Stimulated activated memory B cell treated with anti-CD40 and anti-IgM and Interleukin-4, amounts not matched to agents 10 μg/mL and 1 μg/mL and 100 μg/mL, for 72 hours (primary cell): ENCODE data around the gene NKX6-2.
"Not testable (repeated sequence)": the region's sequence is repeated elsewhere in the genome, so short reads cannot be mapped to it uniquely, and the experiment has no call there.

Experiments used
- ATAC-seq: fragments of 150-1000 bp; cut with Tn5 transposase; 2 replicates; pipeline ENCODE4 v1.10.0; 2021
- H3K27ac Mint-ChIP-seq: one replicate; pipeline ENCODE4 v1.8.0; 2022; ENCODE audit warnings: mild to moderate bottlenecking, mixed read lengths
- H3K27me3 Mint-ChIP-seq: one replicate; pipeline ENCODE4 v1.8.0; 2022; ENCODE audit warnings: mixed read lengths
- H3K36me3 Mint-ChIP-seq: one replicate; pipeline ENCODE4 v1.8.0; 2022; ENCODE audit warnings: mixed read lengths
- H3K4me1 Mint-ChIP-seq: one replicate; pipeline ENCODE4 v1.8.0; 2022; ENCODE audit warnings: mixed read lengths
- H3K4me3 Mint-ChIP-seq: one replicate; pipeline ENCODE4 v1.8.0; 2022; ENCODE audit warnings: mild to moderate bottlenecking, moderate library complexity, mixed read lengths
- H3K9me3 Mint-ChIP-seq: one replicate; pipeline ENCODE4 v1.8.0; 2022; ENCODE audit warnings: mixed read lengths

Gene NKX6-2

DNA sequence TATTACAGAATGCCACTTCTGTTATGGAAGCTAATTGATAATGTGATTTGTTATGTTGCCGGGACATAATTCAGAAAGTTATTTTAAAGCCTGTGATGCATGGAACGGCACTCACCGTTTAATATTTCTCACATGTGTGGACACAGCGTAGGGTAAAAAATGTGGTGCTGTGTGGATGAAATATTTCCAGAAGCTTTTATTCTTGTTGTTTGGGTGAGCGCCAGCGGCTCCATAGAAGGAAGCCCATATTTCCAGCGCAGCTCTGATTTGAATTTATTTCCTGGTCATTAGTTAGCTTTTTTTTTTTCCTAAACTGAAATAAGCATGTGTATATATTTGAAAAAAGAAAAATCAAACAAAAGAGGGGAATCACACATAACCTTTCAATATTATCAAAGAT lies 20.2 kb upstream of the NKX6-2 start:
- no peak overlapping the region for H3K27ac Mint-ChIP-seq
- H3K4me3 Mint-ChIP-seq, result no peak overlapping the region
- no peaks in the 10 kb centered on the region for H3K9me3 Mint-ChIP-seq
- H3K36me3 Mint-ChIP-seq, result no peaks in the 10 kb centered on the region
- ATAC-seq, result no peak
- peaks cover 35% of the 10 kb centered on the region for H3K27me3 Mint-ChIP-seq
- H3K4me1 Mint-ChIP-seq, result no peaks in the 10 kb centered on the region

DNA sequence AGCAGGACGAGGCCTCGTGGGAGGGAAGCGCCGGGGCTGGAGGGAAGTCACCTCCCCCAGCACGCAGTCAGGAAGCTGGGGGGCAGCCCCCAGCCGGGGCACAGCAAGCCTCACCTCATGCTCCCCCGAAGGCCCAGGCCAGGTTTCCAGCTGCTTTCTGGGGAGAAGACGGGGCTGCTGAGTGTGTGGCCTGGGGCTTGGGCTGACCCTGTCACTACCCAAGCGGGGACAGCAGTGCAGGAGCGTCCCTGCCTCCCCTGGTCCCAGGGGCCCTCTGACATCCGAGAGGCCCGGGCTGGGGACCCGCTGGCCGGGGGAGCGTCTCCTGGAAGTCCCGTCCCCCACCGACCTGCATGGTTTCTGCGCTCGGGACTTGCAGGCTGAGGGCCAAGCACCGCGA lies 19.7 kb upstream of the NKX6-2 start:
- Mint-ChIP-seq H3K4me1 (no peaks in the 10 kb centered on the region), H3K9me3 (no peaks in the 10 kb centered on the region), H3K27me3 (peaks cover 30% of the 10 kb centered on the region), H3K4me3 (no peak overlapping the region), H3K27ac (no peak overlapping the region), H3K36me3 (no peaks in the 10 kb centered on the region)
- no peak for ATAC-seq

DNA sequence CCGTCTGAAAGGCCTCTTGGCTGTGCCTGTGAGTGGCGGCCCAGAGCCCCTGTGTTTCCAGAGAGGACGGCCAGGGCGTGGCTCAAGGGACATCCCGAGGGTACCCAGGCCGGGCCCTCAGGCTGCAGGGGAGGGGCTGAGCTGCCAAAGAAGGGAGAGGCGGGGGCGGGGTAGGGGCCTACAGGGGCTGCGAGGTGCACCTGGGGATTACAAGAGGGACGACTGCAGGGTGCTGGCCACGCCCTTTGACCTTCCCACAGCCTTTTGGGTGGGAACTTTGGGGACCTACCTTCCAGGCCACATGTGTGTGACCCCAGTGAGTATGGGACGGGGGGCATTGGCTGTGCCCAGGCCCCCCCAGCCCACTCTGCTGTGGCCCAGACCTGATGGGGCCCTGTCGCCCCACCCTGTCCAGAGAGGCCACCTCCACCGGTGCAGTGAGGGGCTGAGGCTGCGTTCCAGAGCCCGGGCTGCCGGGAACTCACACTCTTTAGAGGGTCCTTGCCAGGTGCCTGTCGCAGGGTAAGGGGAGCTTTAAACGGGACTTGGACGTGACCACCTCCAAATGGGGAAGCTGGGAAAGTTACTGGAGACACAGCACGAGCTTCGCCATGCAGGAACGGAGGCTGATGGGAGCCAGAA lies 19.0 kb upstream of the NKX6-2 start:
- H3K9me3 Mint-ChIP-seq, result no peaks in the 10 kb centered on the region
- H3K27me3 Mint-ChIP-seq, result peaks cover 23% of the 10 kb centered on the region
- H3K27ac Mint-ChIP-seq, result no peak overlapping the region
- H3K4me1 Mint-ChIP-seq, result no peaks in the 10 kb centered on the region
- H3K4me3 Mint-ChIP-seq, result no peak overlapping the region
- no peaks in the 10 kb centered on the region for H3K36me3 Mint-ChIP-seq
- no peak for ATAC-seq

DNA sequence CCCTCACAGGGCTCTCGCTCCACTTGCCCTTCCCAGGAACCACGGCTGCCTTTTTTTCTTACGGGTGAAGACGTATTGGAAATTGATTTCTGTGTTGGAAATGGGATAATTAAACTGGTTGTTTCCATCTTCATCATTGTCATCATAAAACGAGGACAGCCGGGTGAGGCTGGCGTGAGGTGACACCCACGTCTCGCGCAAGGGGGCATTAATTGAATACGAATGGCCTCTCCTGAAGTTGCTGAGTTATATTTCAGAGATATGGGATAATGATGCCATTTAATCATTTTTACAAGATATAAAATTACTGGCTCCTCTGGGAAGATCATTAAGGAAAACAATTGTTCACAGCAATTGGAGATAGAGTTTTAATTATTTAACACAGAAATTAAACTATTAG lies 18.3 kb upstream of the NKX6-2 start:
- no peaks in the 10 kb centered on the region for H3K9me3 Mint-ChIP-seq
- peaks cover 17% of the 10 kb centered on the region for H3K27me3 Mint-ChIP-seq
- no peaks in the 10 kb centered on the region for H3K36me3 Mint-ChIP-seq
- ATAC-seq, result no peak
- H3K4me3 Mint-ChIP-seq, result no peak overlapping the region
- no peak overlapping the region for H3K27ac Mint-ChIP-seq
- H3K4me1 Mint-ChIP-seq, result no peaks in the 10 kb centered on the region

DNA sequence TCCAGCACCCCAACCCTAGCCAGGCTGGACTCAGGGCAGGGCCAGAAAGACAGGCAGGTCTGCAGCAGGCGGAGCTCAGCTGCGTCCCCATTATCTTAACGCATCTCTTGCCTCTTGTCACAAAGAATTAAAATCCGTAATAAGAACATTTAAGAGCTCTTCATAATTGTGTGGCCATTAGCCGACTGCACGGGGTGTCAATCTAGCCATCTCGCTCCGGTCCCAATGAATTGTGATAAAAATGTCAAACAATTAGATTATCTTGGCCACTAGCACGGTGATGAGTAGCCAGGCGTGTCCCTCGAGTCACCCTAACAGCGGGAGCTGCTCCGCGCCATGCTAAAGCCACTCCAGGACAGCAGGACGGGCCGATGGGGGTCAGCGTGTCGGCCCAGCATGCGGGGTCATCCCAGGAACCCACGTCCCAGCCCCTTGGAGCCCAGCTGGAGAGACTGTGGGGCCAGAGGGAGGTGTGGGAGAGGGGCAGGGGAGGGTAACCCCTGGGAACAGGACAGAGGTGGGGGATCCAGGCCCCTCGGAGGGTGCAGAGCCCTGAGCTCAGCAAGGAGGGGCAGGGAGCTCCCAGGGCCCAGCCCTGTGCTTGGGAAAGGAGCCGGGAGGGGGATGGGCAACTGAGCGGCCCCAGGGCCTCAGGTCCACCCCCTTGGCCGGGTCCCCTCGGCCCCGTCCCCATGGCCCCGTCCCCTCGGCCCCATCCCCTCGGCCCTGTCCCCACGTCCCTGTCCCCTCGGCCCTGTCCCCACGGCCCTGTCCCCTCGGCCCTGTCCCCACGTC lies 17.7 kb upstream of the NKX6-2 start:
- Mint-ChIP-seq H3K36me3 (no peaks in the 10 kb centered on the region), H3K27ac (no peak overlapping the region), H3K4me3 (no peak overlapping the region), H3K9me3 (no peaks in the 10 kb centered on the region), H3K4me1 (no peaks in the 10 kb centered on the region), H3K27me3 (peaks cover 16% of the 10 kb centered on the region)
- peak; percentile 53 for ATAC-seq

DNA sequence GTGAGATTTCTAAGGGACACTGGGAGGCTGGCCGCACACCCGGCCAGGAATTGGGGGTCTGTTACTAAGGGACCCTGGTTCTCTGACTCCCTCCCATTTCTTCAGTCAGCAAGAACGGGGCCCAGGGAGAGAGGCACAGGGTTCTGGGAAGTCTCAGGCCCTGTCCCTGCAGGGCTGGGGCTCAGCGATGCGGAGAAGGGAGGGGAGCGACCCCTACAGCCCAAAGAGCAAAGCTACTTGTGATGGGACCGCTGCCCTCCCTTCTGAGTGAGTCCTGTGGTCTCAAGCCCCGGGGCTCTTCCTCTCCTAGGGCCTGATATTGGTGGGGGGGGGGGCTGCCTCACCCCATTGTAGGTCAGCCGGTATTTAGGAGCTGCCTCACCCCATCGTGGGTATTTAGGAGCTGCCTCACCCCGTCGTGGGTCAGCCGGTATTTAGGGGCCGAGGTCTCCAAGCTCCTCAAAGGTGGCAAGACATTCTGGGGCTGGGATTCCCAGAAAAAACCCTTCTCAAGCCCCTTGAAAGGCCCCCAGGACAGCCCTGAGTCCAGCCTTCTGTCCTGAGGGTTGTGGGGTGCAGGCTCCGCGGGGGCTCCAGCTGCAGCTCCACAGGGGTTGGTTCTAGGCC lies 16.9 kb upstream of the NKX6-2 start:
- no peaks in the 10 kb centered on the region for H3K9me3 Mint-ChIP-seq
- no peaks in the 10 kb centered on the region for H3K36me3 Mint-ChIP-seq
- no peak for ATAC-seq
- H3K27ac Mint-ChIP-seq, result no peak overlapping the region
- H3K4me1 Mint-ChIP-seq, result no peaks in the 10 kb centered on the region
- H3K27me3 Mint-ChIP-seq, result peaks cover 16% of the 10 kb centered on the region
- no peak overlapping the region for H3K4me3 Mint-ChIP-seq

DNA sequence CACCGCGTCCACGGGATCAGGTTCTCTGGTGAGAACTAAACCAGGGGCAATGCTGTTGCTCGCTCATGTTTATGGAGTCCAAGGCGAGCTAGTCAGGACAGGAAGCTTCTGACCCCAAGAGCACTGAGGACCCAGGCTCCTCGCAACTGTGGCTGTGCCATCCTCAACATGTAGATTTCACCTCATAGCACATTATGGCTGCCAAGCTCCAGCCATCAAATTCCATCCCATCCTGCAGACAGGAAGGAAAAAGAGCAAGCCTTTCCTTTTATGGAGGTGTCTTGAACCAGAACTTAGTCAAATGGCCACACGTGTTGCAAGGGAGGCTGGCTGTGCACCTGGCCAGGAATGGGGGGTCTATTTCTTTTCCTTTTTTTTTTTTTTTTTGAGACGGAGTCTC lies 16.1 kb upstream of the NKX6-2 start:
- no peaks in the 10 kb centered on the region for H3K36me3 Mint-ChIP-seq
- no peaks in the 10 kb centered on the region for H3K9me3 Mint-ChIP-seq
- H3K27ac Mint-ChIP-seq, result no peak overlapping the region
- H3K27me3 Mint-ChIP-seq, result peaks cover 16% of the 10 kb centered on the region
- no peak for ATAC-seq
- H3K4me1 Mint-ChIP-seq, result no peaks in the 10 kb centered on the region
- no peak overlapping the region for H3K4me3 Mint-ChIP-seq

DNA sequence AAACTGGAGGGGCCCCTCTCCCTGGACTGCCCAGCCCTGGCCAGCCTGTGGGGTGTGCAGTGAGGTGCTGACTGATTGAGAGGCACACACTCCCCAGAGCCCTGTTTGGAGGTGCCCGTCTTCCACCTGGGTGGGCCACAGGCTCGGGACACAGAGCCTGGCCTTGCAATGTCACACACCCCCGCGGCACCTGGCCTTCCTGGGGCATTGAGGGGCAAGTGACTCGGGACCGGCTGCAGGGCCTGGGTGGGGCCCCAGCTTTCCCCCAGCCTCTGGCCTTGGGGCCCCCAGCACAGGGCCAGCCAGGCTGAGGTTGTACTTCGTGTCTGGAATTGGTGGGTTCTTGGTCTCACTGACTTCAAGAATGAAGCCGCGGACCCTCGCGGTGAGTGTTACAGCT lies 13.9 kb upstream of the NKX6-2 start:
- Mint-ChIP-seq H3K36me3 (no peaks in the 10 kb centered on the region), H3K27ac (no peak overlapping the region), H3K9me3 (no peaks in the 10 kb centered on the region), H3K27me3 (peaks cover 19% of the 10 kb centered on the region), H3K4me3 (no peak overlapping the region), H3K4me1 (no peaks in the 10 kb centered on the region)
- no peak for ATAC-seq

DNA sequence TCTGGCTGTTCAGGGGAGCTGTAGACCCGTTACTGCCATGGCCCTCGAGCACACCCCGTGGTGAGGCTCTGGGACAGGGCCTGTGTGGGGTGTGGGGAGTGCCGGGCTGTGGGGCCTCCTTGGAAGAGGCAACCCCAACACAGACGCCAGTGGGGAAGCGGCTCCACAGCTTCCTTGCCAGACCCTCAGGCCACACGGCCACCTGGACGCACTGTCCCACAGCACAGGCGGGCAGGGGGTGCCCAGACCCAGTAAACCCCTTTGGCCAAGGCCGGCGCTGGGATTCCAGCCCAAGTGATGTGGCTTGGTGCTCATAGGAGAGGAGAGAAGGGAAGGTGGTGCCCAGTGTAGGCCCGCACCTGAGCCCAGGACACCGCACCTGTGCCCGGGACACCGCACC lies 12.9 kb upstream of the NKX6-2 start:
- Mint-ChIP-seq H3K36me3 (no peaks in the 10 kb centered on the region), H3K9me3 (no peaks in the 10 kb centered on the region), H3K27me3 (peaks cover 21% of the 10 kb centered on the region), H3K4me3 (no peak overlapping the region), H3K4me1 (no peaks in the 10 kb centered on the region), H3K27ac (no peak overlapping the region)
- no peak for ATAC-seq

DNA sequence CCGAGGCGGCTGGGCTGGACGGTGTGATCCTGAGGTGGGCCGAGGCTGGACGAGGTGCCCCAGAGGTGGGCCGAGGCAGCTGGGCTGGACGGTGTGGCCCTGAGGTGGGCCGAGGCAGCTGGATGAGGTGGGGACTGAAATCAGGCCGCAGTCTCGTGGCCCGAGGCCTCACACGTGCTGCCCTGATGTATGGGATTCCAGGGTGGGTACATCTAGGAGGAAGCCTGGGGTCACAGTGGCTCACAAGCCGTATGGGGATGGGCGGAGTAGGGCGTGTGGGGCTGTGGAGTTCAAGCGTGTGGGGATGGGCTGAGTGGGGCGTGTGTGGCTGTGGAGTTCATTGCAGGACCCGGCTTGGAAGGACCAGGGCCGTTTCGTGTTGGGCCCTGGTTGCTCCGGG lies 12.5 kb upstream of the NKX6-2 start:
- ATAC-seq, result peak; percentile 6
- H3K4me1 Mint-ChIP-seq, result no peaks in the 10 kb centered on the region
- H3K4me3 Mint-ChIP-seq, result no peak overlapping the region
- H3K27me3 Mint-ChIP-seq, result peaks cover 21% of the 10 kb centered on the region
- no peak overlapping the region for H3K27ac Mint-ChIP-seq
- H3K36me3 Mint-ChIP-seq, result no peaks in the 10 kb centered on the region
- H3K9me3 Mint-ChIP-seq, result no peaks in the 10 kb centered on the region

DNA sequence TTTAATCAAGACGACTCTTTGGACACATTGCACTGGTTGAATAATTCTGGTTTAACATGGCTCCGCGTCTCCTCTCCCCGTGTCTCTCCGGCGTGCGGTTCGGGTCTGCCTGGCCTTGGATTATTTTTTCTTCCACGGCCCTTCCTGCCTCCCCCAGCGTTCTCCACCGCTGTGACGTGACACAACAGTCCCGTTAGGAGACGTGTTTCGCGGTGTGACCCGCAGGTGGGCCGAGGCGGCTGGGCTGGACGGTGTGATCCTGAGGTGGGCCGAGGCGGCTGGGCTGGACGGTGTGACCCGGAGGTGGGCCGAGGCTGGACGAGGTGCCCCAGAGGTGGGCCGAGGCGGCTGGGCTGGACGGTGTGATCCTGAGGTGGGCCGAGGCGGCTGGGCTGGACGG lies 12.0 kb upstream of the NKX6-2 start:
- H3K27ac Mint-ChIP-seq, H3K4me3 Mint-ChIP-seq, ATAC-seq, H3K9me3 Mint-ChIP-seq, H3K36me3 Mint-ChIP-seq, H3K4me1 Mint-ChIP-seq: not testable (repeated sequence)
- peaks cover 22% of the 10 kb centered on the region for H3K27me3 Mint-ChIP-seq

DNA sequence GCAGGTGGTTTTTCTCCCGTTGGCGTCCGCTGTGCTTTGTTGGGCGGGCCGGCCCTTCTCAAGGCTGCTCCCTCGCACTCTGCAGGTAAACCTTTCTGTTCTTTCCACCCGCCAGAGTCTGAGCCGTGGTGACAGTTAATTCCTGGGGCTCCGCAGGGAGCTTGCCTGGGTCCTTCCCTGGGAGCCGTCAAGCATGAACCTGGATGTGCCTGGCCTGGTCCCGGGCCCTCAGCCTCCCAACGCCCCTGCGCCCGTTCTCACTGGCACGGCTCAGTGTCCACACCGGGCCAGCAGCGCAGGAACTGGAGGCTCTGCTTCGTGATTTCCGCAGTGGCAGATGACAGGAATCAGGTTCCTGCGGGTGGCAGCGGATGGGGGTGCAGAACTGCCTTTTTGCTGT lies 10.9 kb upstream of the NKX6-2 start:
- peaks cover 27% of the 10 kb centered on the region for H3K27me3 Mint-ChIP-seq
- no peaks in the 10 kb centered on the region for H3K9me3 Mint-ChIP-seq
- no peaks in the 10 kb centered on the region for H3K4me1 Mint-ChIP-seq
- H3K27ac Mint-ChIP-seq, result no peak overlapping the region
- no peaks in the 10 kb centered on the region for H3K36me3 Mint-ChIP-seq
- no peak overlapping the region for H3K4me3 Mint-ChIP-seq
- ATAC-seq, result no peak

DNA sequence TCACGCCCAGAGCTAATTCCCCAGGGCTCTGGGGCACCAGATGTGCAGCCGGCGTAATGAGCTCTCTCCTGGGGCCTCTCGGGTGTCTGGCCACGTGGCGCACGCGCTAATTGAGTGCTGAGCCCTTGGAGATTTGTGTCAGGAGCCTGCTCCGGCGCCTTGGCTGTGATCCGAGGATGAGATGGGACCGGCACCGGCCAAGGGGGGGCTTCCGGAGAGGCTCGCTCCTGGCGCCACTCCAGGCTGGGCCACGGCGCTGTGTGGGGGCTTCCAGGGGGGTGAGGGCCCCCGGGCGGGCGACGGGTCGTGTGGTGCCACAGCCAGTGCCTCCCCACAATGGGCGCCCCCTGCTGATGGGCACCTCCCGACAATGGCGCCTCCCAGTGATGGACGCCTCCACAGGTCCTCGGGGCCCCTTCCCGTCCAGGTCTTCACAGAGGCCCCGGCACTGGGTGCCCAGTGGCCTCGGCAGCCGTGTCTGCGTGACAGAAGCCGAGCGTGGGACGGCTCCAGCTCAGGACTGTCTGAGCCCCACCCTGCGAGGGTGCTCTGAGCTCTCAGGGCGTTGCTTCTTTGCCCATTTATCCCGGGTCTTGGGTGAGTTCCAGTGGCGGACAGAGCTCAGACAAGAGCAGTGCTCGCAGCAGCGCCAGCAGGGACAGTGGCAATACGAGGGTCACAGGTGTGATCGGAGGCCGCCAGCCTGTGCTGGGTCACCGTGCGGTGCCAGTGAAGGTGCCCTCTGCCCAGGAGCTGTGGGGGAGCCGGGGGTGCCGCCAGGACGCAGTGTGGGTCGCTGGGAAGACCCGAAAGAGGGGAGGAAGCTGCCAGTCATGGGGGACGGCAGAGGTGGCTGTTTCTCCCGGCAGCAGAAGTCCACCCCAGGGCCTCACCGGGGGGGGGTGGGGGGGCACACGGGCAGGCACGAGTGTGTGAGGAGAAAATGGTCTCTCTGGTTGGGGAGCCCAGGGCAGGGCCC lies 8.2 kb upstream of the NKX6-2 start:
- H3K27me3 Mint-ChIP-seq, result peaks cover 48% of the 10 kb centered on the region

DNA sequence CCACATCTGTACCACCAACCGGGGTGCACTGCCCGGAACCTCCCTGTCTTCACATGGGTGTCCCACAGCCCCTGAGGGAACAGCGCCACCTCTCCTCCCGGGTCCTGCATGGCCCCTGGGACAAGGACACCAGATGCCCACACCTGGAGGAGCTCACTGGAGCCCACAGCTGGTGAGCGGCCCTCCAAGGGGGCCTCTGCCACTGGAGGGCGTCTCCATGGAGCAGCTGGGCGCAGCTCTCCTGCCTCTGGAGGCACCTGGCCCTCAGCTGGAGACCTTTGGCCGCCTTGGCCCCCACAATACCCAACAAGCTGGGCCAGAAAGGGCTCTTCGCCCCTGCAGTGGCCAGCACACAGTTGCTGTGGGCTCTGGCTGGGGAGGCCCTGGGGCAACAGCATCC lies 7.3 kb upstream of the NKX6-2 start:
- Mint-ChIP-seq H3K9me3 (no peaks in the 10 kb centered on the region), H3K36me3 (no peaks in the 10 kb centered on the region), H3K27me3 (peaks cover 53% of the 10 kb centered on the region), H3K4me3 (no peak overlapping the region), H3K27ac (no peak overlapping the region), H3K4me1 (no peaks in the 10 kb centered on the region)
- ATAC-seq, result no peak

More for the DNA sequence above, 8.2 kb upstream of the NKX6-2 start:
- H3K4me3 Mint-ChIP-seq, result no peak overlapping the region
- H3K9me3 Mint-ChIP-seq, result no peaks in the 10 kb centered on the region
- ATAC-seq, result no peak
- no peaks in the 10 kb centered on the region for H3K4me1 Mint-ChIP-seq
- H3K27ac Mint-ChIP-seq, result no peak overlapping the region
- H3K36me3 Mint-ChIP-seq, result no peaks in the 10 kb centered on the region

DNA sequence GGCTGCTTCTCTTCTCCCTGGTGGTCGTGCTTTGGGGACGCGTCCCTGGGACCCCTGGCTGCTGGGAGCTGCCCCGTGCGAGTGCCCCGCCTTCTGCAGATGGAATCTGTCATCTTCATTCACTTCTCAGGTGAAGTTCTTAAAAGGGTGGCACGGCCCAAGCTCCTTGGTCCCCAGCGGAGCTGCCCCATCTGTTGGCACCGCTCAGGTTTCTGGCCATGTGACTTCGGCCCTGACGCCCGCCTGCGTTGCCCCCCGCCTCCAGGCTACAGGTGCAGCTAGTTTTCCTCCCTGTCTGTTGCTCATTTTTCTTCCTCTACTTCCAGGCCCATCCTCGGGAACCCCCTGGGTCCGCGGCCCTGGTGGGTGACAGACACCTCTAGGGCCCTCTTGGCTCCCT lies 6.8 kb upstream of the NKX6-2 start:
- Mint-ChIP-seq H3K27ac (no peak overlapping the region), H3K4me1 (no peaks in the 10 kb centered on the region), H3K27me3 (peaks cover 53% of the 10 kb centered on the region), H3K4me3 (no peak overlapping the region), H3K9me3 (no peaks in the 10 kb centered on the region), H3K36me3 (no peaks in the 10 kb centered on the region)
- ATAC-seq, result no peak
